SU-DHL-6 (cell line): ENCODE data around the gene ALOX12.
"Not testable (repeated sequence)": the region's sequence is repeated elsewhere in the genome, so short reads cannot be mapped to it uniquely, and the experiment has no call there.

Experiments
- EZH2phosphoT487 ChIP-seq: fragments of 200-600 bp; sonication (generic), shearing (Covaris generic); conservative IDR thresholded peaks from 2 replicates; pipeline ENCODE4 v1.6.1; 2018; ENCODE audit warnings: mild to moderate bottlenecking, antibody characterized with exemption, low read length, moderate library complexity, mixed read lengths
- TF ChIP-seq, protein P1 (sequence below): fragments of 200-600 bp; sonication (generic); IDR thresholded peaks from one replicate; pipeline ENCODE4 v1.5.1; 2017; ENCODE audit warnings: antibody characterized with exemption, mild to moderate bottlenecking, low read length, moderate library complexity; ENCODE audit not compliant: insufficient read depth, poor library complexity, severe bottlenecking

DNA sequence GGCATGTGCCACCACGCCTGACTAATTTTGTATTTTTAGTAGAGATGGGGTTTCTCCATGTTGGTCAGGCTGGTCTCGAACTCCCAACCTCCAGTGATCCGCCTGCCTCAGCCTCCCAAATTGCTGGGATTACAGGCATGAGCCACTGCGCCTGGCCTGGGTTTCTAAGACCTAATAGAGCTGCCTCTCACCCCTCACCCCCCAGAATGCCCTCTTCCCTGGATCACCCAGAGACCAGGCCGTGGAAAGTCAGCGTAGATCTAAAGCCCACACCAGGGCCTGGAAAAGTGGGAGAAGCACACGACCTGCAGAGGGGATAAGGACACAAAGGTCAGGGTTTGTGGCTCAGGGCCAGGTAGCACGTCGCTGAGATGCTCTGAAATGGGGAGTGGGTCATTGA is 54.7 kb downstream of the ALOX12 start:
- TF ChIP-seq, protein P1, sequence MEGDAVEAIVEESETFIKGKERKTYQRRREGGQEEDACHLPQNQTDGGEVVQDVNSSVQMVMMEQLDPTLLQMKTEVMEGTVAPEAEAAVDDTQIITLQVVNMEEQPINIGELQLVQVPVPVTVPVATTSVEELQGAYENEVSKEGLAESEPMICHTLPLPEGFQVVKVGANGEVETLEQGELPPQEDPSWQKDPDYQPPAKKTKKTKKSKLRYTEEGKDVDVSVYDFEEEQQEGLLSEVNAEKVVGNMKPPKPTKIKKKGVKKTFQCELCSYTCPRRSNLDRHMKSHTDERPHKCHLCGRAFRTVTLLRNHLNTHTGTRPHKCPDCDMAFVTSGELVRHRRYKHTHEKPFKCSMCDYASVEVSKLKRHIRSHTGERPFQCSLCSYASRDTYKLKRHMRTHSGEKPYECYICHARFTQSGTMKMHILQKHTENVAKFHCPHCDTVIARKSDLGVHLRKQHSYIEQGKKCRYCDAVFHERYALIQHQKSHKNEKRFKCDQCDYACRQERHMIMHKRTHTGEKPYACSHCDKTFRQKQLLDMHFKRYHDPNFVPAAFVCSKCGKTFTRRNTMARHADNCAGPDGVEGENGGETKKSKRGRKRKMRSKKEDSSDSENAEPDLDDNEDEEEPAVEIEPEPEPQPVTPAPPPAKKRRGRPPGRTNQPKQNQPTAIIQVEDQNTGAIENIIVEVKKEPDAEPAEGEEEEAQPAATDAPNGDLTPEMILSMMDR: not testable (repeated sequence)
- TF ChIP-seq EZH2phosphoT487: not testable (repeated sequence)
